Thyroid gland (tissue), 4 donors: ENCODE measurements around the gene CLDN9.

Experiments
- POLR2A ChIP-seq, 2 donors: fragments of 450-650 bp; IDR thresholded peaks; one replicate each; pipeline ENCODE4 v1.6.1; 2017; ENCODE audit warnings: antibody characterized with exemption in 2 of 2, mild to moderate bottlenecking in 2 of 2, moderate library complexity in 1 of 2
- TF ChIP-seq, protein P1 (sequence below), 6 experiments: fragments of 200-600 bp in 3 of 6; fragments of 450-650 bp in 3 of 6; sonication (generic) in 3 of 6; IDR thresholded peaks; one replicate each; pipeline ENCODE4 v1.5.1; 2016 to 2019; ENCODE audit warnings: antibody characterized with exemption in 6 of 6, mild to moderate bottlenecking in 2 of 6, inconsistent platforms in 1 of 6, moderate library complexity in 1 of 6

DNA sequence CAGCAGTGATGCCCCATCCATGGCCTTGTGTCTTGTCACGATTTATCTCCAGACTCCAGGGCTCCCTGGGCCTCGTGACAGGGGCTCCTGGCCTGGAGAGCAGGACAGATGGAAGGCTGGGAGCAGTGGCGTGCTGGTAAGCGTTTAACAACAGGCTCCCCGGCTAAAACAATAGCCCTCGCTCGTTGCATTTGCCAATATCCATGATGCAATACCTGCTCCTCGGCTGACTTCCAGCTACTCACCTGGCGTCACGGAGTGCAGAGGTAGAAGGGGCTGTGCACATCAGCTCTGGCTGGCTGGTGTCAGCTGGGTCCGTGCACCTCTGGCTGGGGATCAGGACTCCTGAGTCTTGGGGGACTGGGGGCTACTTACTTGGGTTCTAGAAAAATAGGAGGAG, 25.5 kb downstream of the CLDN9 start:
- TF ChIP-seq, protein P1, sequence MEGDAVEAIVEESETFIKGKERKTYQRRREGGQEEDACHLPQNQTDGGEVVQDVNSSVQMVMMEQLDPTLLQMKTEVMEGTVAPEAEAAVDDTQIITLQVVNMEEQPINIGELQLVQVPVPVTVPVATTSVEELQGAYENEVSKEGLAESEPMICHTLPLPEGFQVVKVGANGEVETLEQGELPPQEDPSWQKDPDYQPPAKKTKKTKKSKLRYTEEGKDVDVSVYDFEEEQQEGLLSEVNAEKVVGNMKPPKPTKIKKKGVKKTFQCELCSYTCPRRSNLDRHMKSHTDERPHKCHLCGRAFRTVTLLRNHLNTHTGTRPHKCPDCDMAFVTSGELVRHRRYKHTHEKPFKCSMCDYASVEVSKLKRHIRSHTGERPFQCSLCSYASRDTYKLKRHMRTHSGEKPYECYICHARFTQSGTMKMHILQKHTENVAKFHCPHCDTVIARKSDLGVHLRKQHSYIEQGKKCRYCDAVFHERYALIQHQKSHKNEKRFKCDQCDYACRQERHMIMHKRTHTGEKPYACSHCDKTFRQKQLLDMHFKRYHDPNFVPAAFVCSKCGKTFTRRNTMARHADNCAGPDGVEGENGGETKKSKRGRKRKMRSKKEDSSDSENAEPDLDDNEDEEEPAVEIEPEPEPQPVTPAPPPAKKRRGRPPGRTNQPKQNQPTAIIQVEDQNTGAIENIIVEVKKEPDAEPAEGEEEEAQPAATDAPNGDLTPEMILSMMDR (IDR thresholded peaks at IDR 0.05), result no peak
- TF ChIP-seq POLR2A (IDR thresholded peaks at IDR 0.05), result no peak
